ENCODE results near the gene DOCK8.

The DOCK8 gene

DNA sequence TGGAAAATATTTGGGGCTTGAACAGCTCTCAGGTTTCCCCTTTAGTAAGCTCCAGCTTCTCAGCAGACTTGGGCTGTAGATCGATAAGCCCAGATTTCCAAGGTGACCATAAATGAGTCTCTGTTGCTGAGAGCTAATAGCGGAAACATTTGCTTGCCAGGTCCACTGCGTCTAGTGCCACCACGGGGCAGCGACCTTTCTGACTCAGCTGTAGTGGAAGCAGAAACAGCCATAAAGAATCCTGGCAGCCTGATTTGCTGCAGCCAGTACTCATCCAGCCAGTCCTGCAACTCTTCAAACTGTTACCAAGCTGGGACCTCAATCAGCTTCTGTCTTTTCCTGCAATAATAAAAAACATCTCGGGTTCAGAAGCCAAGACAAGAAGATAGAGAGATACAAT is 241.7 kb downstream of the DOCK8 start:
- peak in 1 of 51 donors; percentile 7 for DNase-seq

- no peak for DNase-seq
Observed at GRCh38 chr9:458590-458989, 243.9 kb downstream of the DOCK8 start.

- no peak for DNase-seq
Observed at GRCh38 chr9:459491-460444, 245.1 kb downstream of the DOCK8 start.

DNA sequence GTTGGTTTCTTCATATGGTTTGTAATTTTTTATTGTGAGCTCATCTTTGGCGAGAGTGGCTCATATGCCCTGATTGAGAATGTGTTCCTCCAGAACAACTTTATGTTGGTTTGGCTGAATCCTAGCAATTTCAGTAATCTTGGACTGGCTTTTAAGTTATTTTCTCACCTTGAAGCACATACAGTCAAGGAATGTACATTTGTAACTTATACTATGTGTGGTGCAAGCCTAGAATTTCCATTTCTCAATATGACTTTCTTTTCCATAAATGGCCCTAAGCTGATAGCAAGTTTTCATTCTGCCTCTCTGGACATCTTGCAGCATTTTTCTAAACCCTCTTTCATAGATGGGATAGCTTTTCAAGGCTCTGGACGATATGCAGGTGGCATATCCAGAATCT is 247.5 kb downstream of the DOCK8 start:
- no peak for DNase-seq

DNA sequence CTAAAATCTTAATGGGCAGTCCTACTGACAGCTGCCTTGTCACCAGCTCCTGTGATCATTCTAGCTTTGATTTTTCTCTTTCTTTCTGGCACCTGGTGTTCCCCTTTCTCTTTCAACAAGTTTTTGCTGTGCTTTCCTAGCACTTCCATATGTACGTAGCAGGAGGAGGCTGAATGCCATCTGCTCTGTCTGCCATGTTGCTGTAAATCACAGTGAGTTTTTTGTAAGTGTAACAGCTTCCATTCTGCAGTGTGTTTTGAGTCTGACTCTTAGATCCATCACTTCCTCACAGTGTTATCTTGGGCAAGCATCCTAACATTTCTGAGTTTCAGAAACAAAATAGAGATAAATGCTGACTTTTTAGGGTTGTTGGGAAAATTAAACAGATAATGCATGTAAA is 247.9 kb downstream of the DOCK8 start:
- DNase-seq: peak in 1 of 51 donors; percentile 7

DNA sequence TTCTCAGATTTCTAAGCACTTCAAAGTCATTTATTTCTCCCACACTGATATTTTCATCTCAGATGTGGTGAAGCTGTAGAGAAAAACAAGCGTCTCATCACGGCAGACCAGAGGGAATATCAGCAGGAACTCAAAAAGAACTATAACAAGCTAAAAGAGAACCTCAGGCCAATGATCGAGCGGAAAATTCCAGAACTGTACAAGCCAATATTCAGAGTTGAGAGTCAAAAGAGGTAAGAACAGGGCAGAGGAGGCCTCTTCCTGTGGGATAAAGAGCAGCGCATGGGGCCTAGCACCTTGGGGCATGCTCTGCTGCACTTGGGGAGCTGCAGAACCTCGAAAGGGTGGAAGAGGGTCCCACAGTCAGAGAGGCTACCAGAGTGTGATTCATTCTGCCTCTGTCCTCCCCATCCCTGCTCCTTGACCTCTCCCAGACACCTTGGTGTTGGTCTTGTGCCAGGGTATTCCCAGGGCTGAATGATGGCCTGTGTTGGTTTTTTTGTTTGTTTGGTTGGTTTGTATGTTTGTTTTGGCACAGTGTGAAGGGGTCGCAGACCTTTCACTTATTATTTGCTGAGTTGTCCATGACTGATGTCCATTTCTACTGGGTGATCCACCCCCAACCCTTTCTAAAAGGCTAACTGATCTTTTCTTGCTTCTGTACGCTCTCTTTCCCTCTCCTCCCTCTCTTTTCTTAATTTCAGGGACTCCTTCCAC is 248.9 kb downstream of the DOCK8 start:
- DNase-seq: no peak

GRCh38 chr9:466747-467146 is 252.1 kb downstream of the DOCK8 start:
- DNase-seq: no peak

GRCh38 chr9:468766-469426 is 254.2 kb downstream of the DOCK8 start:
- no peak for DNase-seq

GRCh38 chr9:469672-470551 is 255.2 kb downstream of the DOCK8 start:
- DNase-seq: peak; percentile 20 to 90 (median 75)

GRCh38 chr9:470552-471194 is 256.0 kb downstream of the DOCK8 start:
- peak in 23 of 51 donors; percentile 4 to 52 (median 23) for DNase-seq

GRCh38 chr9:471320-471719 is 256.7 kb downstream of the DOCK8 start:
- no peak for DNase-seq

GRCh38 chr9:472479-473075 is 257.9 kb downstream of the DOCK8 start:
- no peak for DNase-seq

- no peak for DNase-seq
Observed at GRCh38 chr9:477193-477592, 262.5 kb downstream of the DOCK8 start.

DNA sequence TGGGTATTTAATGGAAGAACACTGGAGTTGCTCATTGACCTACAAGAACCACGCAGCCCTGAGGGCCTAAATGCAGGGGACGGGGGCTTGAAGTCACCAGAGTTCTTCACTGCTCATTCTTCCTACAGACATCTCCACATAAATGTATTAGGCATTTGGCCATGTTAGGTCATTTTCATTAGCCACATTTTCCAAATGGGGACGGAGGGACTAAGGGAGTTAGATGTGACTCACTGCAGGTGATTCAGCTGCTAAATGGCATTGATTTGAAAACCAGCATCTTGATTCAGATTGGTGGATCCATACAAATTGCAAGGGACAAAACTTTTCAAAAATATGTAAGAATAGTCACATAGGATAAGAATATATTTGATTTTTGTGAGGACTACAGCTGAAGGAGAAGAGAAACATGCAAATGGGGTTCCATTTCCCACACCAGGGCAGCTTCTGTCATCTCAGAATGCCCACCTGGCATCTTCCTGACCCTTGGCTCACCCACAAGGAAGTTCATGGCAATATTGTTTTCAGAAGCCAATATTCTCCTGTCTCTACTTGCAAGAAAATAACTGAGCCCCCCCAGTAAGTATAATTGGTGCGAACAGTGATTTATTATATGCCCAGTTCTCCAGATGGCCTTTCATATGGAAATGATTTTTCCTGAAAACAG is 264.8 kb downstream of the DOCK8 start:
- DNase-seq: no peak

DNA sequence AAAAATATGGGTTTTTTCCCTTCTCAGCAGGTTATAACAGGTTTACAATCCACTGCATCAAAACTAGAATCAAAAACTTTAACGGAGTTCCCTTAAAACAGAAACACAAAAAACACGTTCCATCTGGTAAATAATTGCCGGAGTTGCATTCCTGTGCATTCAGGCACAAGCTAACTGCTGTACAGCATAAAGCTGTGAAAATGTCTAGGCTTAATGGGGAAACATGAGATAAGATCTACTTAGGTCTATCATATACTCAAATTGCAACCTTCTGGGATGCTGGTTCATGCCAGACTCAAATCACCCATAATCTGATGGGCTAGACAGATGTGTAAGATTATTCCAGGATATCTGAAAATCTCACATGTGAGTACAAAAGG is 265.3 kb downstream of the DOCK8 start:
- DNase-seq: no peak

DNA sequence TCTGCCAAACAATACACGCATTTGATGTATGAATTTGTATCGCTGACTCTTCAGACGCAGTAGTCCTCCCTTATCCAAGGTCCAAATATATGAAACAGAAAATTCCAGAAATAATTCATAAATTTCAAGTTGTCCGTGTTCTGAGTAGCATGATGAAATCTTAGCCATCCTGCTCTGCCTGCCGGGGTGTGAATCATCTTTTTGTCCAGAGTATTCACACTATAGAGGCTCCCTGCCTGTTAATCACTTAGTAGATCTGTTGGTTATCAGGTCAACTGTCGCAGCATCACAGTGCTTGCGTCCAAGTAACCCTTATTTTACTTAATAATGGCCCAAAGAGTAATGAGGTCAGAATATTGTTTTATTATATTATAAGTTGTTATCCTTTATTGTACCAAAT is 268.1 kb downstream of the DOCK8 start:
- no peak for DNase-seq

- no peak for DNase-seq
Observed at GRCh38 chr9:486156-486555, 271.5 kb downstream of the DOCK8 start.

DNA sequence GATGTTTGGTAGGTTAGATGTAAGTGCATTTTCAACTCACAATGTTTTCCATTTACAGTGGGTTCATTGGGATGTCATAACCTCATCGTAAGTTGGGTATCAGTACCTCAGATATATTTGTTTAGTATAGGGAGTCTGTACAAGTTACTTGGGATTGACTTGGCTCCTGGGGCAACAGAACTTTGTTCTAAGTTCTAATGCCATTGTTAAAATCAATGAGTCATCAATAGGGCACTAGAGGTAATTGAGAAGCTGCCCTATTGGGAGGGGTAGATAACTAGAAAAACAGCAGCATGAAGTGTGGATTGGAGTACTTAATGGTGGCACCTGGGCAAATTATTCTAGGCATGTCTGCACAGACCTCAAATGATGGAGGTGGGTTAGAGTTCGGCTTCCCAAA is 272.8 kb downstream of the DOCK8 start:
- DNase-seq: no peak

DNA sequence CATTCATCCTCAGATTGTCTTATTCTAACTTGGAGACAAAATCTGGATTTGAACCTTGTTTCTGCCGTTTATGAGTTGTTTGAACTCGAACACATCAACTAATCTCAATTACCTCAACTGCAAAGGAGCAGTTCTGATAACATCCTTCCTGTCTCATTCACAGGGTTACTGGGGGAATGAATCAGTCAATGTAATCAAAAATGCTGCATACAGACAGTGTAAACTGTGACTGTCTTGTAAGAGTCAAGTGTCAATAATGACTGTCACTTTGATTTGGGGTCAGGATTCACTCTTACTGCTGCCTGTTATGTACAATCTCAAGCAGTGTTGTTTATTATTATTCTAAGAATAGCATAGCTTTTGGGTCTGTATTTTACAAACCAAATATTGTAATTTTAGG is 273.8 kb downstream of the DOCK8 start:
- DNase-seq: no peak
